ENCODE data around the gene IARS2.

DNA sequence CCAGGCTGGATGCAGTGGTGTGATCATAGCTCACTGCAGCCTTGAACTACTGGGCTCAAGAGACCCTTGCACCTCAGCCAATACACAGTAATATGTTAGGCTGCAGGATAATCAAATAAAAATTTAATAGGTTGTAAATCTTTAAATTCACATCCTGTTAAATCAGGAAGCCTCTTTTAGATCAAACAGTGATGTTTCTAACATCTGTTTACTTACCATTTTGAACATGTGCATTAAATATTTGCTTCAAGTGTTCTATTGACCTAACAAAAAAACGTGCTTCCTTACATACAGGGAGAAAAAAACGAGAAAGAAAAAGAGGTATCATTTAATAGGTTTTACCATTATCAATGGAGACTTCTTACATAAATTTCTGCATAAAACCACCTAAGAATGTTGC lies 70.6 kb downstream of the IARS2 start:
- TF ChIP-seq POLR2A (IDR thresholded peaks at IDR 0.05): no peak
- TF ChIP-seq, protein P1, sequence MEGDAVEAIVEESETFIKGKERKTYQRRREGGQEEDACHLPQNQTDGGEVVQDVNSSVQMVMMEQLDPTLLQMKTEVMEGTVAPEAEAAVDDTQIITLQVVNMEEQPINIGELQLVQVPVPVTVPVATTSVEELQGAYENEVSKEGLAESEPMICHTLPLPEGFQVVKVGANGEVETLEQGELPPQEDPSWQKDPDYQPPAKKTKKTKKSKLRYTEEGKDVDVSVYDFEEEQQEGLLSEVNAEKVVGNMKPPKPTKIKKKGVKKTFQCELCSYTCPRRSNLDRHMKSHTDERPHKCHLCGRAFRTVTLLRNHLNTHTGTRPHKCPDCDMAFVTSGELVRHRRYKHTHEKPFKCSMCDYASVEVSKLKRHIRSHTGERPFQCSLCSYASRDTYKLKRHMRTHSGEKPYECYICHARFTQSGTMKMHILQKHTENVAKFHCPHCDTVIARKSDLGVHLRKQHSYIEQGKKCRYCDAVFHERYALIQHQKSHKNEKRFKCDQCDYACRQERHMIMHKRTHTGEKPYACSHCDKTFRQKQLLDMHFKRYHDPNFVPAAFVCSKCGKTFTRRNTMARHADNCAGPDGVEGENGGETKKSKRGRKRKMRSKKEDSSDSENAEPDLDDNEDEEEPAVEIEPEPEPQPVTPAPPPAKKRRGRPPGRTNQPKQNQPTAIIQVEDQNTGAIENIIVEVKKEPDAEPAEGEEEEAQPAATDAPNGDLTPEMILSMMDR (IDR thresholded peaks at IDR 0.05): no peak

Measured in vagina (tissue), 2 donors.